COLO668 (cell line): ENCODE measurements around the gene EXOC3.
"Not testable (repeated sequence)": the region's sequence is repeated elsewhere in the genome, so short reads cannot be mapped to it uniquely, and the experiment has no call there.

Experiments used
- DNase-seq: peaks from one replicate; lab custom pipeline; 2025; ENCODE audit not compliant: unreplicated experiment; lab: John Stamatoyannopoulos, UW

The EXOC3 gene

GRCh38 chr5:442335-443238, at the start of gene EXOC3:
TSS of gene EXOC3 (plus strand) at chr5:443176. CDS start at chr5:446206, 3,030 bp downstream.
- peak; percentile 91 for DNase-seq

GRCh38 chr5:393846-394275, 49.1 kb upstream of the EXOC3 start:
- no peak for DNase-seq

GRCh38 chr5:394671-395155, 48.3 kb upstream of the EXOC3 start:
- DNase-seq = no peak

GRCh38 chr5:395156-395920, 47.6 kb upstream of the EXOC3 start:
- no peak for DNase-seq

- DNase-seq = no peak
Observed at GRCh38 chr5:395921-396530, 47.0 kb upstream of the EXOC3 start.

- no peak for DNase-seq
Observed at GRCh38 chr5:396531-396961, 46.4 kb upstream of the EXOC3 start.

- DNase-seq = not testable (repeated sequence)
Observed at GRCh38 chr5:398141-398474, 44.9 kb upstream of the EXOC3 start.

GRCh38 chr5:398475-399295, 44.3 kb upstream of the EXOC3 start:
- peak; percentile 75 for DNase-seq

- DNase-seq = peak; percentile 99
Observed at GRCh38 chr5:399296-400281, 43.4 kb upstream of the EXOC3 start.

GRCh38 chr5:400282-401145, 42.5 kb upstream of the EXOC3 start:
- peak; percentile 94 for DNase-seq

GRCh38 chr5:401146-402034, 41.6 kb upstream of the EXOC3 start:
- no peak for DNase-seq

- not testable (repeated sequence) for DNase-seq
Observed at GRCh38 chr5:402219-402614, 40.8 kb upstream of the EXOC3 start.

GRCh38 chr5:402615-403359, 40.2 kb upstream of the EXOC3 start:
- DNase-seq = no peak

- DNase-seq = no peak
Observed at GRCh38 chr5:403995-404394, 39.0 kb upstream of the EXOC3 start.

- DNase-seq = no peak
Observed at GRCh38 chr5:404666-405241, 38.2 kb upstream of the EXOC3 start.

GRCh38 chr5:405421-405820, 37.6 kb upstream of the EXOC3 start:
- DNase-seq = no peak
